Ishikawa (cell line): ENCODE measurements around the gene COMT.

Experiments used
- CEBPB ChIP-seq: IDR thresholded peaks from 2 replicates; pipeline ENCODE4 v1.6.1; 2012
- CREB1 ChIP-seq: IDR thresholded peaks from 2 replicates; pipeline ENCODE4 v1.6.1; 2012; ENCODE audit warnings: low read depth
- EGR1 ChIP-seq: IDR thresholded peaks from 2 replicates; pipeline ENCODE4 v1.6.1; 2012
- EP300 ChIP-seq: IDR thresholded peaks from 2 replicates; pipeline ENCODE4 v1.6.1; 2012; ENCODE audit warnings: borderline replicate concordance
- FOXM1 ChIP-seq: IDR thresholded peaks from 2 replicates; pipeline ENCODE4 v1.6.1; 2012; ENCODE audit warnings: low read depth, borderline replicate concordance
- MAX ChIP-seq: IDR thresholded peaks from 2 replicates; pipeline ENCODE4 v1.6.1; 2012
- NFIC ChIP-seq: IDR thresholded peaks from 2 replicates; pipeline ENCODE4 v1.6.1; 2012
- RAD21 ChIP-seq: IDR thresholded peaks from 2 replicates; pipeline ENCODE4 v1.6.1; 2012; ENCODE audit warnings: low read depth
- REST ChIP-seq: IDR thresholded peaks from 2 replicates; pipeline ENCODE4 v1.6.1; 2012; ENCODE audit warnings: low read depth, mild to moderate bottlenecking
- TAF1 ChIP-seq: IDR thresholded peaks from 2 replicates; pipeline ENCODE4 v1.6.1; 2012; ENCODE audit warnings: low read depth, mild to moderate bottlenecking
- TCF12 ChIP-seq: IDR thresholded peaks from 2 replicates; pipeline ENCODE4 v1.6.1; 2012; ENCODE audit warnings: low read depth
- TEAD4 ChIP-seq: IDR thresholded peaks from 2 replicates; pipeline ENCODE4 v1.6.1; 2012
- YY1 ChIP-seq: IDR thresholded peaks from 2 replicates; pipeline ENCODE4 v1.6.1; 2012; ENCODE audit warnings: low read depth
- ZBTB7A ChIP-seq: IDR thresholded peaks from 2 replicates; pipeline ENCODE4 v1.6.1; 2012; ENCODE audit warnings: low read depth
- TF ChIP-seq, protein P1 (sequence below): IDR thresholded peaks from 2 replicates; pipeline ENCODE4 v1.6.1; 2012

The COMT gene

DNA sequence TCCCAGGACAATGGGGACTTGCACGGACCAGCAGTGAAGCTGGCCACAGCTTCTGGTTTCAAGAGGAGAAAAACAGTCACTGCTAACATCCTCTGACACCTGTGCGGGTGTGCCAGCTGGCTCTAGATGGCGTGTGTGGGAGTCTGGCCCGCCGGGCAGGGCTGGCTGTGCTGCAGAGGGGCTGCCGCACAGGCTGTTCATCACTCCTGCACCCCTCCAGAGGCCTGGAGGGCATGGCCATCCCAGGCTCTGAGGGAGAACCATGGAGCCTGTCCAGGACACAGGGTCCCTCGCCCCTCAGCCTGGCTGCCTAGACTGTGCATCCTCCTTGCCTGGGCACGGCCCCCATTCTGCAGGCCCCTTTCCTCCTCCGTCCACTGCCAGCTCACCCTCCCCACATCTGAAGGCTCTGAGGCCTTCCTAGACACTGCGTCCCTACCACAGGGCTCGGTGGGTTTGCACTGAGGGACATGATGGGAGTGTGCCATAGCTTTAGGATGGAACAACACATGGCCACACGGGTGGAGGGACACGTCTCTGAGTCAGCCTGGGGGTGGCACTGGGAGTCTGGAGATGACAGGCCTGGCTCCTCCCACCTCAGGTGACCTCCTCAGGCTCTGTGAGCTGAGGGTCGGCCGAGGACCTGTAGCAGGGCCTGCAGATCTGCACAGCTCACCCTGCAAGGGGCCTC is 44.8 kb upstream of the COMT start:
- TF ChIP-seq TAF1 (no peak), TEAD4 (no peak), FOXM1 (no peak), REST (no peak), EP300 (no peak), RAD21 (no peak), YY1 (no peak), MAX (no peak), ZBTB7A (no peak), CEBPB (no peak), CREB1 (no peak), EGR1 (no peak), NFIC (no peak), TCF12 (no peak)
- TF ChIP-seq, protein P1, sequence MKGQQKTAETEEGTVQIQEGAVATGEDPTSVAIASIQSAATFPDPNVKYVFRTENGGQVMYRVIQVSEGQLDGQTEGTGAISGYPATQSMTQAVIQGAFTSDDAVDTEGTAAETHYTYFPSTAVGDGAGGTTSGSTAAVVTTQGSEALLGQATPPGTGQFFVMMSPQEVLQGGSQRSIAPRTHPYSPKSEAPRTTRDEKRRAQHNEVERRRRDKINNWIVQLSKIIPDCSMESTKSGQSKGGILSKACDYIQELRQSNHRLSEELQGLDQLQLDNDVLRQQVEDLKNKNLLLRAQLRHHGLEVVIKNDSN: no peak

GRCh38 chr22:19897726-19898125 is 43.8 kb upstream of the COMT start:
- no peak for TF ChIP-seq REST
- no peak for TF ChIP-seq TCF12
- no peak for TF ChIP-seq MAX
- TF ChIP-seq CEBPB: no peak
- no peak for TF ChIP-seq EP300
- no peak for TF ChIP-seq TEAD4
- no peak for TF ChIP-seq FOXM1
- TF ChIP-seq RAD21: no peak
- TF ChIP-seq TAF1: no peak
- TF ChIP-seq YY1: no peak

DNA sequence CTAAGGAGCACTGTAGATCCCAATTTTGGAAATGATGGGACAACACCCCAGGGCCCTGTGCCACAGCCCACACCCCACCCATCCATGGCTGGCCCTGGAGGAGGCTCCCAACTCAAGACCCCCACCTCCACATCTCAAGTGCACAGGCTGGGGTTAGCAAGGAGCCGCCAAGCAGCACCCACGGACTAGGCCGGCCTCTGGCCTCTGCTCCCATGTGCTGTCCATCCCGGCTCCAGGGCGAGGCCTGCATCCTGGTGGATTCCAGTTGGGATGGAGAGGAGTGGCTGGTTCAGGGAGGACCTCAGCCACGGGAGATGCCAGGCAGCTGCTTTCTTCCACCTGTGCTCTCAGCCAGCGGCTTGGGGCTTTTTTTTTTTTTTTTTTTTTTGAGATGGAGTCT is 43.4 kb upstream of the COMT start:
- no peak for TF ChIP-seq FOXM1
- no peak for TF ChIP-seq ZBTB7A
- TF ChIP-seq, protein P1: no peak
- TF ChIP-seq REST: no peak
- TF ChIP-seq TCF12: no peak

DNA sequence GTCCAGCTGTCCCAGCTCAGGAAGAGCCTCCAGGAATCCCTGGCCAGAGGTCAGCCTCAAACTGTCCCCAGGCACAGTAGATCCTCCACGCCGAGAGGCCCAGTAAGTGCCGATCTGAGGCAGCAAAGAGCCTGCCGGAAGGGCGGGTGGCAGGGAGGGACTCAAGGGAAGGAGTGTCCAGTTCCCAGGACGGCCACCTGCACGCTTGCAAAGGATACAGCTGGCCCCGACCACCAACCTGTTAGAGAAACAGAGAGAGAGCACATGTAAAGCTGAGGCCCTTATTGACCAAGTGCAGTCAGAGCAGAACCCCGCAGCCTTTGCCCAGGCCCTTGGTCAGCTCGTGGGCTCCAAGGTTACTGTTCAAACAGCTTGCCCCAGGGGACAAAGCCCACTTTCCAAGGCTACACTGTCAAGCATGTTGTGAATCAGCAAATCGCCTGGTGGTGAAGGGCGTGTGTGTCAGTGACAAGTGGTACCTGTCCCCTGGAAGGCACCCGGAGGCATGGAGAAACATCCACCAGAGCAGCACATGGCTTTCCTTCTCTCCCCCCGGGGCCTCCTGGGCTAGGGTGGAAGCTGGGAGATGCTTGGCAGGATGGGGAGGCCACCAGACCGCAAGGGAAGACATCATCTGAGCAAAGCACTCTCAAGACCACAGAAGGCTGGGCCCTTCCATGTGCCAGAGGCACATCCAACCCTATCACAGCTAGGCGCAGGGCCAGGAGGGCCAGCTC is 42.6 kb upstream of the COMT start:
- TF ChIP-seq EP300: no peak
- TF ChIP-seq YY1: no peak
- TF ChIP-seq TEAD4: no peak
- no peak for TF ChIP-seq FOXM1
- no peak for TF ChIP-seq CEBPB
- TF ChIP-seq CREB1: no peak
- no peak for TF ChIP-seq EGR1
- TF ChIP-seq, protein P1: no peak
- no peak for TF ChIP-seq MAX
